Measurements from ENCODE around the gene DARS1.
"Not testable (repeated sequence)": the region's sequence is repeated elsewhere in the genome, so short reads cannot be mapped to it uniquely, and the experiment has no call there.

DARS1 gene

DNA sequence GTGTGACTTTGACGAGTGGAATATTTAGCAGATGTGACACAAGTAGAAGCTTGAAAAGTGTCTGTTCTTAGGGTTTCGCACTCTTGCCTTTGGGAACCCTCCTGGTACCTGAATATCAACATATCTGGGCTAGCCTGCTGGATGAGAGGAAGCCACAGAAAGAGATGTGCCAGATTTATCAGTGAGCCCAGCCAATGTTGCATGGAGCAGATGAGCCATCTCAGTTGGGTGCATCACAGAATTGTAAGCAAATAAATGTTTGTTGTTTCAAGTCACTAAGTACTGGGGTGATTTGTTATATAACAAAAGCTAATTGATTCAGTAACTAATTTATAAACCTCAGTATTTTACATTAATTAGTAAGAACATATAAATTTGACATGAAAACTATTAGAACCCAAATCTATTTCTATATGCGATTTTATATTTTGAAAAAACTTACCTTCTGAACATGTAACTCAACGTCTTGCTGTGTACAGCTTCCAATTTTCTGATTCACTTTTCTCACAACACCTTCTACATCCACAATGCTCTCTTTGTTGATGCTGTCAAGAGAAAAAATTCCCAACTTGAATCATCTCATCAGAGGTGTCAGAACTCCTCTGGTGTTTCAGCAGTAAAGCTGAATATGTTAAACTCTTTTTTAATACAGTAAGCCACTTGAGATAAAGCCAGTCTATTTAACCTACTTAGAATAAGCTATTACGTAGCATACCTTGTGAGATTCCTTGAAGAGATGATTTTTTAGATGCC is 42.3 kb downstream of the DARS1 start:
- FAIRE-seq = no peak

DNA sequence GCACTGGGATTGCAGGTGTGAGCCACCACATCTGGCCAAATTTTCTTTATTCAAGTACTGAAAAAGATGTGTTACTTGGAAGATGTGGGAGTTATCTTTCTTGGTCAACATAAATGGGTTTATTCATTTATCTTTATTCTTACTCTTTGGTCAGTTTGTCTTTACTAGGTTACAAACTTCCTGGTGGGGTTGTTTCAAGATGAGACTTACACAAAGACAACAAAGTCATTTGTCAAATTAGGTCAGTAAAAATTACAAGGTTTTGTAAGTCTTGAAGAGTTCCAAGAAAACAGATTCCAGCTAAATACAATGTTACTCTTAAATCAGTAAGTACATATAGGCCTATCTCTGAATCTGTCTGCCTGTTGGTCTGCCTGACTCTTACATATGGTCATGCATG is 48.9 kb downstream of the DARS1 start:
- no peak for FAIRE-seq

DNA sequence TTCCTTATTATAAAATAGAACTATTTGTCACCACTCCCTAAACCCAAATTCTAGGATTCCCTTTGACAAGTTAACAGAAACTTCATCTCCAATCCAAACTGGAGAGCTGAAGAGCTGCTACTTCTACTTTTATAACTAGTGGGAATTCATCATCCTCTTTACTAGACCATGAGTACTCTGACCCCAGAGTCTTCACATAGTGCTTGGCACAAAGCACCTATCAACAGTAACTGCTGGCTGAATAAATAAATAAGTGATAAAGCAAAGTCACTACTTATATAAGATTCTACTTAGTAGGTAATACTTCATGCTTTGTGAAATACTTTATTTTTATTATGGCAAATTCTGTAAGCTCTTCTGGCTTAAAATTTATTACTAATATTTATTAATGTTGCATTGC is 49.5 kb downstream of the DARS1 start:
- no peak for FAIRE-seq

DNA sequence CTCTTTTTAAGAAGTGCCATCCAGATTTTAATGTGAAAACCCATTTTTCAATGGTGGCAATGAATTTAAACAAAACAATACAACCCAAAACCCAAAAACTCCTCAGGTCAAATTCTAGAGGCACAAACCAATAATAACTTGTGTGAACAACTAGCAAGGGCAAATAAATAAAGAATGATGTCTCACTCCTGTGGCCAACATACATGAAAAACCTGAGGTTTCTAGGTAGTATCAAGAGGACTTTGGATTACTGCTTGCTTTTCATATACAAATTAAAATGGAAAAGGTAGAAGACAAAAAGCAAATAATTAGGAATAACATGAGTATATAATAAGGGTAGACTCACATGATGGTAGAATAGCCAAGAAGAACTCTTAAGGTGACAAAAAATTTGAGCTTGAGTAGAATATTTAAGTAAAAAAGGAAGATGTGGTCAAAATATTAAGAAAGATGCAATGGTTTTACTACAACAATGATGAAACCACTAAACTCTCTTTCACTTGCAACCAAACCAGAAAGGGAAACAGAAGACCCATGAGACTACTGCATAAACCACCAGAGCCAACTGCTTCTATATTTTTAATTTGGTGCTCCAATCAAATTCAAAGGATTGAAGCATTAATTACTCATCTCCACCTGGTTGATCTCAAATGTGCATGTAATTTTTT is 53.5 kb downstream of the DARS1 start:
- no peak for FAIRE-seq

DNA sequence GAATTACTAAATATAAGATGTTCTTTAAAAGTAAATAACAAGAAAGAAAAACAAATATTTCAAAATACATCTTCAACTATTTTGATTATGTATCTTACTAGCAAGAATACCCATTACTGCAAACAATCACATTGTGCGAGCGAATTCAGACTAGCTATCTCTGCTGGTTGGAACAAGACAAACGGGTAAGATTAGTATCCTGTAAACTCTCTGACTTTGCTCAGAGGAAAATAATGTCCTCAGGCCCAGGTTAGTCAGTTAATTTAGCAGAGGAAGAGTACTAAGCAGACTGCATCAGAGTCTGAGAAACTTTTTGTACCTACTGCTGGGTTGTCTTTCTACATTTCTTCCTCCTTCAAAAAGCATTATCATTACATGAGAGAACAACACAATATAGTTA is 58.8 kb downstream of the DARS1 start:
- no peak for FAIRE-seq

DNA sequence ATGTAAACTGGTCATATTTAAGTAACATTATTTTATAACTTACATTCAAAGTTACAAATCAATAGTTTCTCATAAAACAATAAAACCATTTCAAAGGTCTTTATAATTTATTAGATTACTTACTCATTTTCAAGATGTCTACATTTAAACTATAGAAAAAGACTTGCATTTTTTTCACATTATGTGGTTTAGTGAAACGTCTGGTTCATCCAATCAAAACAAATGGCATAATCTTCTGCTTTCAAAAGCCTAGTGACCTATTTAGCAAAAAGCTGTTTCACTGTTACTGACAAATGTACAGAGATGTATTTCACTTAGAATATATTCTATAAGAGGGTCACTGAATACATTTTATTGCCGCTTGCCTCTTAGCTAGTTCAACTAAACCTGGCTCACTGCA is 59.9 kb downstream of the DARS1 start:
- peak; percentile 41 for FAIRE-seq

DNA sequence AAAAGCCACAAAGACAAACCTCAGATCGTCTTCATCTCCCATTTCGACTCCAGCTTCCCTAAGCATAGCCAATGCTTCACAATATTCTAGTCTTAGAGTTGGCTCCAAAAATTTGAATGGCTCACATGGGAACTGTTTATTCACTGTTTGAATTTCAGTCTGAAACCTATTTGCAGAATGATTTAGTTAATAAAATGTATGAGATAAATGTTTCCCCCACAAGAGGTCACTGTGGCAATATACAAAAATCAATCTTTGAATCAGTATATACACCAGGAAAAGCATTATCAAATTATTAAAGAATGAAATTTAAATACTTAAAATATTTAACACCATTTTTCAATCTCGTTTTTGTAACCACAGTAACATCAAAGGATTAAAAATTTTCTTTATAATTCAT is 69.2 kb downstream of the DARS1 start:
- peak; percentile 97 for FAIRE-seq

DNA sequence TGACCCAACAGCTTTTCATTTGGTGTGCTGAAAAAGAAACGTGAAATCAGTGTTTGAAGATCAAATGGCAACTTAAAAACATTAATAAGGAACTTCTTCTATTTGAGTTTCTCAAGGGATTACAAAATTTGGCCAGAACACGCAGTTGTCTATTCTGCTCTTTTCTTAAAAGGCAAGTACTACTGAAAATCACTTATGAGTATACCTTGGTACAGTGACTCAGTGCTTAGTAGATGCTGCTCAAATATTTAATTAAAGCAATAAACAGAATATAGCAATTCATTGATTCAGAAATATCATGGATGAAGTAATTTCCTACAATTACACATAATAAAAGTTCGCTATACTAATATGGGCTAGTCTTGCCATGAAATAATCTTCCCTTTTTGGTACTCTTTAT is 70.9 kb downstream of the DARS1 start:
- FAIRE-seq = no peak

DNA sequence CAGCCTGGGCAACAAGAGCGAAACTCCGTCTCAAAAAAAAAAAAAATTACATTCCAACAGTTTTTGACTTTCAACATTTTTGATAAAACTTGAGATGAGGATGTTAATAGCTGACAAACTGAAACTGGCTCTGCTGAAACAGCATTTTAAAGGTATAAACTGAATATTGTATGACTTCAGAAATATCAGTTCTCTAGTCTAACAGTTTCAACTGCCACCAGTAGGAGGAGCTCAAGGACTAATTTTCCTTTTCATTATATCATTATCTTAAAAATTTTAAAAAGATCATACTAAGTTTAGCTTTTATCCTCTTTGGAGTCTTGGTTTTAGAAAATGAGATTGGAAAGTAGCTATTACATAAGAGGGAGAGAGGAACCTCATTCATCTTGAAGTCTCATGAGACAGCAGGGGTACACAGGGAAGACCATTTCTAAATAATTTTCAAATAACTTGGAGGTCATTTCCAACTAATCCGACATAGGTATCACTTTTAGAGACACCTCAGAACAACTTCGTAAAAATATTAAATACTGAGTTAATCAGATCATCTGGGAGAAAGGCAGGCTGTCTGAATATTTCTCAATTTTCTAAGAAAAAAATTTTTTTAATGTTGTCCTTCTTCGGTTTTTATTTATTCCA is 71.6 kb downstream of the DARS1 start:
- peak; percentile 86 for FAIRE-seq

DNA sequence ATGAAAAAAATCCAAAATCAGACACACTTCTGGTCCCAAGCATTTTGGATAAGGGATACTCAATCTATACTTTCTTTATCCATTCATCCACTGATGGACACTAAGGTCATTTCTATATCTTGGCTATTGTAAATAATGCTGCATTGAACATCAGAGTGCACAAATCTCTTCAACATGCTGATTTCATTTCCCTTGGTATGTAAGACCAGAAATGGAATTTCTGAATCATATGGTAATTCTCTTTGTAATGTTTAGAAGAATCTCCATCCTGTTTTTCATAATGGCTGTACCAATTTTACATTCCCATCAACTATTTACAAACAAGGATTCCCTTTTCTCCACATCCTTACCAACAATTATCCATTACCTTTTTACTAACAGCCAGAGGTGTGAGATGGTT is 75.5 kb downstream of the DARS1 start:
- no peak for FAIRE-seq

DNA sequence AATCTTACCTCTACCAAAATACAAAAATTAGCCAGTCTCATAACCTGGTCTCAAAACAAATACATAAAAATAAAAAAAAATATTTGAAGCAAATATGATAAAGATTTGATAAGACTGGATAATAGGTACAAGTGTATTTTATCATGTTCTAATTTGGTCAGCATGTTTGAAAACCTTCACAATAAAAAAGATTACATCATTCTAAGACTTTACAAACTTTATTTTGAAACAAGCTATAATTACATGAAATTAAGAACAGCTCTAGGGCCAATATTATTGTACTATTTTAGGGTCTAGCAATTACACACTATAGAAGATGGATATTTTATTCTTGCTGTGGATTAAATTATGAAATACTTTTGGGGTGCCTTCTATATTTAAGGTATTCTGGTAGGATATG is 79.7 kb downstream of the DARS1 start:
- no peak for FAIRE-seq

DNA sequence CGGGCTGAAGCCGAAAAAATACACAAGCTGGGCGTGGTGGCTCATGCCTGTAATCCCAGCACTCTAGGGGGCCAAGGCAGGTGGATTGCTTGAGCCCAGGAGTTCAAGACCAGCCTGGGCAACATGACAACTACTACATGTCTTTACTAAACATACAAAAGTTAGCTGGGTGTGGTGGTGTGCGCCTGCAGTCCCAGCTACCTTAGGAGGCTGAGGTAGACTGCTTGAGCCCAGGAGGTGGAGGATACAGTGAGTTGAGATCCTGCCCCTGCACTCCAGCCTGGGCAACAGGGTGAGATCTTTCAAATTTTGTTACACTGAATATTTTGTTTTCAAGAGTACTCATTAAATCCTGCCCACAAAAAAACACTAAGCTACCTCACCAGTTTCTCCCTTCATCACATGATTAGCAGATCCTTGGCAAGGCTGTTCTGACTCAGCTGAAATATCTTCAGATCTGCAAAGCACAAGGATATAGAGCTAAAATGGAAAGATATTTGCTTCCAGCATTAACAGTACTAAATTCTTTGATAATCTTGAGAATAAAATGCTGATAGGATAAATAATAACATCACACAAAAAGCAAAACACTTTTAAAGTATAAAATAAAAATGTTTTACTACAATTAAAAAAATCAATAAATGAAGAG is 81.0 kb downstream of the DARS1 start:
- FAIRE-seq = no peak

DNA sequence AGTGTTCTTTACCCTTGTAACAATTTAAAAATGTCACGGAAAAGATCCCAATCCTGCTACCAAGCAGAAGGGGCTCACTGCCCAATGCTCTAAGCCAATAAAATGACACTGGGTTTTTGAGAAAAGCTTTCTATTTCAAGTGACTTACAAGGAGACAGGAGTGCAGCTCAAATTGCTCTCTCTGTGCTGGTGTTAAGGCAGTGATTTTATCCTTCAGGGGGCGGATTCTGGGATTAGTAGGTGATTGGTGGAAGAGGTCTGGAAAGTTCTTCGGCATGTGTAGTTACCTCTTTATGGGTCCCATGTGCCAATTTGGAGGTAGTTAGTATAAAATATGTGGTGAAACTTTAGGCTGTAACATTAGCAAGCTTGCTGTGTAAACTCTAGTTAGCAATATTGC is 81.8 kb downstream of the DARS1 start:
- FAIRE-seq = no peak

DNA sequence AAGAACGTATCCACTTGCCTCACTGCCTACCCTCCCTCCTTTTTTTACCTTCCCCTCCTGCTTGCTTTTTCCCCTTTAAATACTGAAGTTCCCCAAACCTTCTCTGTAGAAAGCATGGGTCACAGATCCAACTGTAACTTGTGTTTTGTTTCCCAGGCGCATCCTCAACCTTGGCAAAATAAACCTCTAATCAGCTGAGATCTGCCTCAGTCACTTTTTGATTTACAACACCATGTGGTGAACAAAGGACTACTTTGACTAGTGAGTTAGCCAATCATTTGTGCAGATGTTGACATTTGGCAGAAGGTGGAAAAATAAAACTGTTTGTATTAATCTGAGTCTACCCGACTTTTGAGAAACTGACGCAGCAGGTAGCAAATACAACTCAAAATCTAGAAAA is 85.9 kb downstream of the DARS1 start:
- no peak for FAIRE-seq

DNA sequence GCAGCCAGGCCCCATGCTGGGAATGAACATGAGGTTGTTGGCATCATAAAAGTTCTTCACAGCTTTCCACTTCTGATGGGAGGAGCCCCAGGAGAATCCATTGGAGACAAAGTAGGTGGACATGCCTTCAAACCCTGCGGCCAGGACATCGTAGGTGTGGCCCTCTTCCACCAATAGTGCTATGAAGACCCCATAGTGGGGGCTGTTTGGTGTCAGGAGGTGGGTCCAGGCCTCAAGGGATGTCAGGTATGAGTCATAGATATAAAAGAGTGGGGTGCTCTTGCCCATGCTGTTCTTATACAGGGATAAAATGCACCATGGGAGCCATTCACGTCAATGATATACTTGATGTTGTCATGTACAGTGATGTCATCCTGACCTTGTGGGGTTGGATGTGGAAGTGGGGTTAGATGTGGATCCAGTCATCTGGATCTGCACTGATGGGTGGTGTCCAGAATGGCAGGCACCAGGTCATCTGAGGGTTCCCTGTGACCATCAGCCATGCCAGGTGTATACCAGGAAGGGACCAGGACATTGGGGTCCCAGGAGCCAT is 87.1 kb downstream of the DARS1 start:
- no peak for FAIRE-seq

DNA sequence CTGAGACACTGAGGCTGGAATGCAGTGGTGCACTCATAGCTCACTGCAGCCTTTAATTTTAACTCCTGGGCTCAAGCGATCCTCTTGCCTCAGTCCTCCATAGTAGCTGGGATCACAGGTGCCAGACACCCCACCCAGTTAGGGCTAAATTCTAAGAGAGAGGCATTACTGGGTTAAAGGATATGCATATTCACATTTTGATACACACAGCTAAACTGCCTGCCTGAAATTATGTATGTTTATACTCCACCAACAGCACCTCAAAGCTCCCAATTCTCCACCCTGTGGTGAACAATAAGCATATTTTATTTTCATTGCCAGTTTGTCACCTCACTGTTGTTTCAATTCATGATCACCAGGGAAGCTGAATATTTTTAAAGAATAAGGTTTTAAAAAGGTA is 90.5 kb downstream of the DARS1 start:
- no peak for FAIRE-seq

DNA sequence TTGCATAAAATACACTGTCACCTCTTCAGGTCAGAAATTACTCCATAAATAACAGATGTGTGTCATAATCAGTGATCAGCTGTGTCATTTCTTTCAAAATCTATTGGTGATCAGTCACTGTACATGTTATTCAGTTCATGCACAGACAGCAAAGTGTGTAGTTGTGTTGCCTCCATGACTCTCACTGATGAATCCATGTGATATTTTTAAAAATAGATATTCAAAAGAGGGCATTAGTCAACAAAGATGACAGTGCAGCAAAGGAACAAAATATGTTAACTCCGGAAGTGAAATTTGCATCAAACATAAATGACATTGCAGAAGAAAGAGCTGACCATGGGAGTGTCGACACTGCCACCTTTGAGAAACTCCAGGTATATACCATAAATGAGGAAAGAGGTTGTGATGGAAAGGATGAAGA is 92.0 kb downstream of the DARS1 start:
- no peak for FAIRE-seq

DNA sequence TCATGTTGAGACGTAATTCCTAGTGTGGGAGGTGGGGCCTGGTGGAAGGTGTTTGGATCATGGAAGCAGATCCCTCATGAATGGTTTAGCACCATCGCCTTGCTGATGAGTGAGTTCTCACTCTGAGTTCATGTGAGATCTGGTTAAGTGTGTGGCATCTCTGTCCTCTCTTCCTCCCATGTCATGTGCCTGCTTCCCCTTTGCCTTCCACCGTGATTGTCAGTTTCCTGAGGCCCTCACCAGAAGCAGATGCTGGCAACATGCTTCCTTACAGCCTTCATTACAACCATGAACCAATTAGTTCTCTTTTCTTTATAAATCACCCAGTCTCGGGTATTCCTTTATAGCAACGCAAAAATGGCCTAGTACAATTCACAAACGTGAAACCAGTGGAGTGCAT is 94.6 kb downstream of the DARS1 start:
- FAIRE-seq = no peak

DNA sequence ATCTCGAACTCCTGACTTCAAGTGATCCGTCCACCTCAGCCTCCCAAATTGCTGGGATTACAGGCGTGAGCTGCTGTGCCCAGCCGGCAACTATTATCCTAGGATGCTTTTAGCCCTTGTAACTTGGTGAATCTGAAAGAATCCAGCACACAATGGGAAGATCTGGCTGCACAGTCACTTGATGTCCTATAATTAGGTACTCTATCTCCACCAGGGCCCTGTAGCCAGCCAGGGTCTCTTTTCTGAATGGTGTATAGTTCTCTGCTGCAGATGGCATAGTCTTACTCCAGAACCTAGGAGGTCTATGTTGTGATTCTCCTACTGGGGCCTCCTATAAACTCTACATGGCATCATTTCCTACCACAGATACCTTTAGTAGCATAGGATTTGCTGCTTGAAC is 95.3 kb downstream of the DARS1 start:
- no peak for FAIRE-seq

DNA sequence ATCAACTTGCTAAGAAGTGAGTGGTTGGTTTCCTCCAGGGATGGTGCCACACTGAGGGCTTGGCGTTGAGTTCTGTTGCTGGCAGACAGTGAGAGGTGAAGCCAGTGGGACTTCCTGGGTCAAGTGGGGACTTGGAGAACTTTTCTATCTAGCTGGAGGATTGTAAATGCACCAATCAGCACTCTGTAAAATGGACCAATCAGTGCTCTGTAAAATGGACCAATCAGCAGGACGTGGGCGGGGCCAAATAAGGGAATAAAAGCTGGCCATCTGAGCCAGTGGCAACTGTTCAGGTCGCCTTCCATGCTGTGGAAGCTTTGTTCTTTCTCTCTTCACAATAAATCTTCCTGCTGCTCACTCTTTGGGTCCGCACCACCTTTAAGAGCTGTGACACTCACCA is 96.8 kb downstream of the DARS1 start:
- not testable (repeated sequence) for FAIRE-seq

DNA sequence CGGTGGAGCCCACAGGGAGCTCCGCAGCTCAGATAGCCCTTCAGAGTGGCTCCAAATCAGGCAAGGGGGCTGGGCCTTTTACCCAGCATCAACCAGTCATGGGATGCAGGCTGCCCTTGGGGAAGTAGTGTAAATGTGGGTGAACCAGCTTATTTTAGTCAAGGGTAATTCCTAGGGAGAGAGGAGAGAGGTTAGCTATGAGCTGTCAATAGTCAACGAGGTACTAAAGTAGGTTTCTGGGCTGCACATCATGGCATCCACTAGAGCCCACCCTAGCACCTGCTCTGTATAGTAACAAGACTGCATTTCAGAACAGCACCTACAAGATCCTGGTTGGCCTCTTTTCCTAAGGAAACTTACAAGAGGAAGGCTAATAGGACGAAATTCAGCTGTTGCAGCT is 99.7 kb downstream of the DARS1 start:
- no peak for FAIRE-seq

DNA sequence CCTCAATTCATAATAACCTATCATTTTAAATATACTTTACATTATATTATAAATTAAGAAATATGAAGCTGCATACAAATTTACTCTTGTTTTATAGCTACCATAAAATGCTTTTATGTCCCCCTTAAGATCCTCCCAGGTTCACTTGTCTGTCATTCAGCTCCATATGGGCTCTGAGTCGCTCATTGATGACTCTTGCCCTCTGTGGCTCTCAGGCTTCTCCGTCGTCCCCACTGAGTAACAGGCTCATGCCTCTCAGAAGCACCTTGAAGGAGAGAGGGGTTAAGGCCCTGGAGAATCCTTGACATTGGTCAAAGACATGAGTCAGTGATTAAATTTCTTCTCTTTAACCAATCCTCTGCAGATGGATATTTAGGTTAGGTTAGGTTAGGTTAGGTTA is 103.0 kb downstream of the DARS1 start:
- FAIRE-seq = no peak

DNA sequence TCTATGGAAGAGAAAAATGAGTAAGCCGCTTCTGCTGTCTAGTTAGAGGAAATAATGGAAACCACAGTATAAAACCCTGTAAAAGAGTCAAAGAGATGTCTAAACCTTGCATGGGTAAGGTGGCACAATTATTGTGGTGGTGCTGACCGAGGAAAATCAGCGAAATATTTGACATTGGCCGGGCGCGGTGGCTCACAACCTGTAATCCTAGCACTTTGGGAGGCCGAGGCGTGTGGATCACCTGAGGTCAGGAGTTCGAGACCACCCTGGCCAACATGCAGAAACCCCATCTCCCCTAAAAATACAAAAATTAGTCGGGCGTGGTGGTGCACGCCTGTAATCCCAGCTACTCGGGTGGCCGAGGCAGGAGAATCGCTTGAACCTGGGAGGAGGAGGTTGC is 108.7 kb downstream of the DARS1 start:
- not testable (repeated sequence) for FAIRE-seq

Data from endometrium (tissue), 2 donors.